CD4-positive, CD25-positive, alpha-beta regulatory T cell (primary cell): ENCODE measurements around the gene HIPK1. TPM values are rescaled to one million over a fixed set of nuclear protein-coding genes. Genes with fewer than 3 reads are reported as not detected.

Source experiments
- ATAC-seq, 2 donors: fragments of 150-1000 bp; cut with Tn5 transposase; one replicate each; pipeline ENCODE4 v1.10.0; 2021; ENCODE audit warnings: low read depth in 2 of 2, moderate number of reproducible peaks in 2 of 2, moderate library complexity in 1 of 2
- DNase-seq, 3 donors: peaks; one replicate each; pipeline versions ENCODE4 v3.0.0 to v3.0.0-alpha.2; 2012 to 2022; ENCODE audit warnings: mixed read lengths in 1 of 3
- H3K27ac ChIP-seq: one replicate; pipeline ENCODE4 v1.7.0; 2013; ENCODE audit warnings: mild to moderate bottlenecking, low read length; ENCODE audit not compliant: insufficient read depth, poor library complexity, severe bottlenecking
- H3K27me3 ChIP-seq: one replicate; pipeline ENCODE4 v1.7.0; 2013; ENCODE audit warnings: low read length; ENCODE audit not compliant: control insufficient read depth, insufficient read depth
- H3K36me3 ChIP-seq: one replicate; pipeline ENCODE4 v1.7.0; 2013; ENCODE audit warnings: mild to moderate bottlenecking, low read length, moderate library complexity; ENCODE audit not compliant: control insufficient read depth, insufficient read depth
- H3K4me1 ChIP-seq: 2 replicates; pipeline ENCODE4 v1.7.0; 2013; ENCODE audit warnings: mild to moderate bottlenecking, low read length; ENCODE audit not compliant: insufficient read depth, control insufficient read depth, poor library complexity, severe bottlenecking
- H3K4me3 ChIP-seq: one replicate; pipeline ENCODE4 v1.7.0; 2013; ENCODE audit warnings: low read depth, mild to moderate bottlenecking, low read length, moderate library complexity
- H3K9me3 ChIP-seq, 2 experiments: 1 replicate in 1 of 2; 2 replicates in 1 of 2; pipeline ENCODE4 v1.7.0; 2013; ENCODE audit warnings: low read length in 2 of 2, mild to moderate bottlenecking in 1 of 2, moderate library complexity in 1 of 2; ENCODE audit not compliant: control insufficient read depth in 2 of 2
- H3K27ac Mint-ChIP-seq, 3 donors: one replicate each; pipeline ENCODE4 v1.8.0; 2020 to 2022; ENCODE audit warnings: mild to moderate bottlenecking in 3 of 3, mixed read lengths in 3 of 3, moderate library complexity in 2 of 3
- H3K27me3 Mint-ChIP-seq: one replicate; pipeline ENCODE4 v1.8.0; 2022; ENCODE audit warnings: mild to moderate bottlenecking, mixed read lengths
- H3K36me3 Mint-ChIP-seq: one replicate; pipeline ENCODE4 v1.8.0; 2020; ENCODE audit warnings: mixed read lengths
- H3K4me1 Mint-ChIP-seq, 4 donors: one replicate each; pipeline ENCODE4 v1.8.0; 2020 to 2022; ENCODE audit warnings: mixed read lengths in 4 of 4, mild to moderate bottlenecking in 1 of 4
- H3K4me3 Mint-ChIP-seq, 4 donors: one replicate each; pipeline ENCODE4 v1.8.0; 2020 to 2022; ENCODE audit warnings: mild to moderate bottlenecking in 4 of 4, mixed read lengths in 4 of 4, moderate library complexity in 3 of 4
- H3K9me3 Mint-ChIP-seq, 7 donors: one replicate each; pipeline ENCODE4 v1.8.0; 2020 to 2022; ENCODE audit warnings: mixed read lengths in 7 of 7, mild to moderate bottlenecking in 3 of 7, moderate library complexity in 2 of 7
- polyA plus RNA-seq, 4 donors: library from polyadenylated mRNA; unstranded; fragments of 300-500 nt; fragmentation: Illumina TruSeq; gene quantifications; one replicate each; pipeline ENCODE4 v1.2.3, GENCODE V29; 2021
- total RNA-seq: library from RNA; stranded (reverse); gene quantifications from one replicate; pipeline ENCODE4 v1.2.3, GENCODE V29; 2022

HIPK1 gene
- total and polyA plus RNA-seq, 5 donors from 2014 or later: 8.6 to 189 (median 12.0) TPM

GRCh38 chr1:113957984-113958383, 28.9 kb downstream of the HIPK1 start:
- Histone ChIP-seq H3K9me3 (no peaks in the 10 kb centered on the region), H3K4me1 (no peaks in the 10 kb centered on the region), H3K27me3 (no peaks in the 10 kb centered on the region), H3K4me3 (no peak overlapping the region), H3K36me3 (peaks cover 85% of the 10 kb centered on the region), H3K27ac (no peak overlapping the region)
- Mint-ChIP-seq H3K27ac (peak overlapping the region in 1 of 3 donors; percentile 28), H3K27me3 (no peaks in the 10 kb centered on the region), H3K9me3 (no peaks in the 10 kb centered on the region), H3K36me3 (peaks cover 56% of the 10 kb centered on the region), H3K4me1 (peaks cover 18 to 34% (median 28%) of the 10 kb centered on the region in 4 donors), H3K4me3 (no peak overlapping the region)
- DNase-seq (no peak), ATAC-seq (no peak)

- H3K27ac Mint-ChIP-seq: no peak overlapping the region
- H3K4me3 Mint-ChIP-seq: no peak overlapping the region
- peaks cover 87% of the 10 kb centered on the region for H3K36me3 ChIP-seq
- H3K27me3 Mint-ChIP-seq: no peaks in the 10 kb centered on the region
- peaks cover 23 to 41% (median 30%) of the 10 kb centered on the region in 4 donors for H3K4me1 Mint-ChIP-seq
- no peaks in the 10 kb centered on the region for H3K27me3 ChIP-seq
- H3K9me3 ChIP-seq: no peaks in the 10 kb centered on the region
- no peak overlapping the region for H3K27ac ChIP-seq
- H3K4me1 ChIP-seq: no peaks in the 10 kb centered on the region
- H3K4me3 ChIP-seq: no peak overlapping the region
- no peak for DNase-seq
- peaks cover 60% of the 10 kb centered on the region for H3K36me3 Mint-ChIP-seq
- no peak for ATAC-seq
- H3K9me3 Mint-ChIP-seq: no peaks in the 10 kb centered on the region
Measured at GRCh38 chr1:113958691-113959090, 29.6 kb downstream of the HIPK1 start.

- Histone ChIP-seq H3K4me1 (no peaks in the 10 kb centered on the region), H3K27ac (no peak overlapping the region), H3K9me3 (no peaks in the 10 kb centered on the region), H3K36me3 (peaks cover 93% of the 10 kb centered on the region), H3K27me3 (no peaks in the 10 kb centered on the region), H3K4me3 (no peak overlapping the region)
- ATAC-seq: peak in 1 of 2 donors; percentile 34
- Mint-ChIP-seq H3K4me3 (peak overlapping the region in 1 of 4 donors; percentile 27), H3K27ac (peak overlapping the region; percentile 76 to 87 (median 84)), H3K36me3 (peaks cover 59% of the 10 kb centered on the region), H3K4me1 (peaks cover 14 to 17% (median 16%) of the 10 kb centered on the region in 4 donors), H3K9me3 (no peaks in the 10 kb centered on the region), H3K27me3 (no peaks in the 10 kb centered on the region)
- DNase-seq: peak in 2 of 3 donors; percentile 35 to 40
Measured at GRCh38 chr1:113963281-113963906, 34.3 kb downstream of the HIPK1 start.

GRCh38 chr1:113965703-113966412, 36.7 kb downstream of the HIPK1 start:
- Mint-ChIP-seq H3K36me3 (peaks cover 68% of the 10 kb centered on the region), H3K27me3 (no peaks in the 10 kb centered on the region), H3K4me3 (no peak overlapping the region), H3K4me1 (peaks cover 10 to 15% (median 13%) of the 10 kb centered on the region in 4 donors), H3K9me3 (no peaks in the 10 kb centered on the region), H3K27ac (peak overlapping the region in 1 of 3 donors; percentile 49)
- Histone ChIP-seq H3K4me3 (no peak overlapping the region), H3K9me3 (no peaks in the 10 kb centered on the region), H3K27me3 (no peaks in the 10 kb centered on the region), H3K27ac (no peak overlapping the region), H3K4me1 (no peaks in the 10 kb centered on the region), H3K36me3 (peaks cover 95% of the 10 kb centered on the region)
- no peak for DNase-seq
- ATAC-seq: no peak

GRCh38 chr1:113972954-113973353, 43.8 kb downstream of the HIPK1 start:
- Mint-ChIP-seq H3K36me3 (peaks cover 61% of the 10 kb centered on the region), H3K27ac (peak overlapping the region in 2 of 3 donors; percentile 7 to 79), H3K4me1 (peaks cover 8 to 36% (median 22%) of the 10 kb centered on the region in 4 donors), H3K4me3 (no peak overlapping the region), H3K9me3 (no peaks in the 10 kb centered on the region), H3K27me3 (no peaks in the 10 kb centered on the region)
- no peak for ATAC-seq
- Histone ChIP-seq H3K4me1 (no peaks in the 10 kb centered on the region), H3K27me3 (no peaks in the 10 kb centered on the region), H3K36me3 (peaks cover 80% of the 10 kb centered on the region), H3K9me3 (no peaks in the 10 kb centered on the region), H3K4me3 (no peak overlapping the region), H3K27ac (no peak overlapping the region)
- DNase-seq: no peak

GRCh38 chr1:113975211-113975895, 46.2 kb downstream of the HIPK1 start:
- Mint-ChIP-seq H3K4me1 (peaks cover 8 to 43% (median 27%) of the 10 kb centered on the region in 4 donors), H3K27me3 (no peaks in the 10 kb centered on the region), H3K9me3 (no peaks in the 10 kb centered on the region), H3K27ac (peak overlapping the region in 2 of 3 donors; percentile 33 to 38), H3K36me3 (peaks cover 41% of the 10 kb centered on the region), H3K4me3 (no peak overlapping the region)
- Histone ChIP-seq H3K9me3 (no peaks in the 10 kb centered on the region), H3K36me3 (peaks cover 59% of the 10 kb centered on the region), H3K27me3 (no peaks in the 10 kb centered on the region), H3K27ac (no peak overlapping the region), H3K4me1 (no peaks in the 10 kb centered on the region), H3K4me3 (no peak overlapping the region)
- ATAC-seq (peak in 1 of 2 donors; percentile 31), DNase-seq (peak in 1 of 3 donors; percentile 22)

GRCh38 chr1:113976609-113977278, 47.6 kb downstream of the HIPK1 start:
- Mint-ChIP-seq H3K9me3 (no peaks in the 10 kb centered on the region), H3K4me1 (peaks cover 8 to 43% (median 26%) of the 10 kb centered on the region in 4 donors), H3K36me3 (peaks cover 31% of the 10 kb centered on the region), H3K27ac (peak overlapping the region in 2 of 3 donors; percentile 33 to 87), H3K27me3 (no peaks in the 10 kb centered on the region), H3K4me3 (no peak overlapping the region)
- Histone ChIP-seq H3K4me1 (no peaks in the 10 kb centered on the region), H3K4me3 (no peak overlapping the region), H3K27me3 (no peaks in the 10 kb centered on the region), H3K9me3 (no peaks in the 10 kb centered on the region), H3K36me3 (peaks cover 47% of the 10 kb centered on the region), H3K27ac (no peak overlapping the region)
- ATAC-seq (no peak), DNase-seq (peak in 2 of 3 donors; percentile 12 to 21)
